ENCODE results near the gene NCKAP5. TPM values are rescaled to one million over a fixed set of nuclear protein-coding genes. Genes with fewer than 3 reads are reported as not detected.
A peak's percentile ranks its signal among the peaks of the same experiment; 100 is the strongest.

NCKAP5 gene
- total RNA-seq, 3 donors from 2014 or later = 1.9 to 6.3 (median 2.3) TPM

DNA sequence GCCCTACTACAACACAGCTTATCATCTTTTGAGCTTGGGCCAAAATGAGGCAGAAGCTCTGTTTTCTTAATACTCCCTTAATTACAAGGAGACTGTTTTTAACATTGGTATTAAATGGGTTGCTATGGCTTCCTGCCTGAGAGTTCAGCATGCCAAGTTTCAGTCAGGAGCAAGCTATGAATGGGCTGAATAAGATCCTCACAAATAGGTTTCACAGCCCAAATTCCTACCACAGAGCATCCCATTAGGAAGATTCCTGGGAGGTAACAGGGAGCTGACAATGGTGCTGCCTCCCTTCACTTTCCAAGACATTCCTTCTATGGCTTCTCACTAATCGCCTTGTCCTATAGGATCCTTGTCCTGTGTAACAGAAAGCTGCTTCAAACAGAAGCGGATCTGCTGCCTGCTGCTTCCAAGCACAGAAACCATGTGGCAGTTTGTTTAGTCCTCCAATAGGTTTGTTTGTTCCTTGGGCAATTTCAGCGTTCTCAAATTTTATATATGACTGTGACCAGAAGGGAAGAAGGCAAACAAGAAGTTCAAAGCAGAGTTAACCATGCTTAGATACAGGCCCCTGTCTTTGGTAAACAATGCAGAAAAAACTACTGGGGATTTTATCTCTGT, 70.9 kb downstream of the NCKAP5 start:
- Histone ChIP-seq H3K9me3 (no peaks in the 10 kb centered on the region), H3K36me3 (ENCODE audit: low read depth) (no peaks in the 10 kb centered on the region), H3K4me3 (no peak overlapping the region), H3K4me1 (ENCODE audit: low read depth) (peaks cover 15% of the 10 kb centered on the region)
- intact Hi-C loops (cut with DNase I, micrococcal nuclease) = no loop called here
- TF ChIP-seq, protein P1, sequence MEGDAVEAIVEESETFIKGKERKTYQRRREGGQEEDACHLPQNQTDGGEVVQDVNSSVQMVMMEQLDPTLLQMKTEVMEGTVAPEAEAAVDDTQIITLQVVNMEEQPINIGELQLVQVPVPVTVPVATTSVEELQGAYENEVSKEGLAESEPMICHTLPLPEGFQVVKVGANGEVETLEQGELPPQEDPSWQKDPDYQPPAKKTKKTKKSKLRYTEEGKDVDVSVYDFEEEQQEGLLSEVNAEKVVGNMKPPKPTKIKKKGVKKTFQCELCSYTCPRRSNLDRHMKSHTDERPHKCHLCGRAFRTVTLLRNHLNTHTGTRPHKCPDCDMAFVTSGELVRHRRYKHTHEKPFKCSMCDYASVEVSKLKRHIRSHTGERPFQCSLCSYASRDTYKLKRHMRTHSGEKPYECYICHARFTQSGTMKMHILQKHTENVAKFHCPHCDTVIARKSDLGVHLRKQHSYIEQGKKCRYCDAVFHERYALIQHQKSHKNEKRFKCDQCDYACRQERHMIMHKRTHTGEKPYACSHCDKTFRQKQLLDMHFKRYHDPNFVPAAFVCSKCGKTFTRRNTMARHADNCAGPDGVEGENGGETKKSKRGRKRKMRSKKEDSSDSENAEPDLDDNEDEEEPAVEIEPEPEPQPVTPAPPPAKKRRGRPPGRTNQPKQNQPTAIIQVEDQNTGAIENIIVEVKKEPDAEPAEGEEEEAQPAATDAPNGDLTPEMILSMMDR (IDR thresholded peaks at IDR 0.05) = no peak
- ATAC-seq (peak; percentile 6), DNase-seq (no peak)

- no peak overlapping the region for H3K4me3 ChIP-seq
- peaks cover 15% of the 10 kb centered on the region for H3K4me1 ChIP-seq (ENCODE audit: low read depth)
- DNase-seq (no peak), ATAC-seq (no peak)
- TF ChIP-seq, protein P1 (IDR thresholded peaks at IDR 0.05) = no peak
- no peaks in the 10 kb centered on the region for H3K36me3 ChIP-seq (ENCODE audit: low read depth)
- intact Hi-C loops (cut with DNase I, micrococcal nuclease) = no loop called here
- no peaks in the 10 kb centered on the region for H3K9me3 ChIP-seq
Observed at GRCh38 chr2:133496501-133497269, 71.6 kb downstream of the NCKAP5 start.

DNA sequence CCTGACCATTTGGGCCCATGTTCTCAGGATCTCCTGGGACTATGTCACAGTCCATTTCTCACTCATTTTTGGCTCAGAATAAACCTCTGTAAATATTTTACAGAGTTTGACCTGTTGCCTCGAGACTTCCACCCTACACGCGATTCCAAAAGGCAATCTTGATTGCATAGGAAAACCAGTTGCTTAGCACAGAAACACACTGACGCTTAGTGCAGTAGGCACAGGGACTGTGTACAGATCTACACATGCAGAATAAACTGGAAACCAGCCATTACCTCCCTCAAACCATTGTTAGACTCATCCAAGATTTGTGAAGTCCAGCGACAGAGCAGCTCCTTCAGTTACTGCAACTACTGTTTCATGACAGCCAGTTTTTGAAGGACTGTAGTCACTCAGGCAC, 73.0 kb downstream of the NCKAP5 start:
- Histone ChIP-seq H3K4me1 (ENCODE audit: low read depth) (peaks cover 15% of the 10 kb centered on the region), H3K9me3 (no peaks in the 10 kb centered on the region), H3K36me3 (ENCODE audit: low read depth) (no peaks in the 10 kb centered on the region), H3K4me3 (no peak overlapping the region)
- TF ChIP-seq, protein P1 (IDR thresholded peaks at IDR 0.05) = no peak
- intact Hi-C loops (cut with DNase I, micrococcal nuclease) = no loop called here
- ATAC-seq = peak; percentile 59
- peak in 1 of 3 donors; percentile 31 for DNase-seq

DNA sequence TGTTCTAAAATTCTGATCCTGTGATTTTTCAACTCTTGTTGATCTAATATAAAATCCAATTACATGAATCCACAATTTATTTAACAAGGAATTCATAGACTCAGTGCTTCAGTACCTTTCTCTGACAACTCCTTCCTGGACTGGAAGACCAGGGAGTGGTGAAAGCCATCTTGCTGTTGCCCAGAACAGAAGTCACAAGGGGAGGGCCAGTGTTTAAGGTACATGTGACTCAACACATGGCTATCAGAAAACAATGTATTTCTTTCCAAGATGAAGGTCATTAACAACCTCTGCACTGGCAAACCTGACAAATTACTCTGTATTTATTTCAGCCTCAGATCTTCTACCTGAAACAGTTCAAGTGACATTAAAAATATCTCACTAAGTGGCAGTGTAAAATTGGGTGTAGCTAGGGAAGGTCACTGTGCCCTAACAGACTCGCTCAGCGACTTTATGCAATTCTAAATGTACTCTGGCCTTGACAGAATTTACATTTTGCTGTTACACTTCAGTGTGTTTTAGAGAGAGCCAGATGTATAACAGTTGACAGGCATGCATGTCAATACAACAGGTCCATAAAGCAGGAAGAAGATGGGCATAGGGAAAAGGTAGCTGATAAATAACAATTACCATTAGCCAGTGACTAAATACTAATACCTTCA, 75.4 kb downstream of the NCKAP5 start:
- Histone ChIP-seq H3K4me3 (no peak overlapping the region), H3K9me3 (no peaks in the 10 kb centered on the region), H3K4me1 (ENCODE audit: low read depth) (peaks cover 12% of the 10 kb centered on the region), H3K36me3 (ENCODE audit: low read depth) (no peaks in the 10 kb centered on the region)
- peak; percentile 67 for ATAC-seq
- intact Hi-C loops (cut with DNase I, micrococcal nuclease) = no loop called here
- DNase-seq = peak in 1 of 3 donors; percentile 20
- TF ChIP-seq, protein P1 (IDR thresholded peaks at IDR 0.05) = no peak

- Histone ChIP-seq H3K36me3 (ENCODE audit: low read depth) (no peaks in the 10 kb centered on the region), H3K9me3 (no peaks in the 10 kb centered on the region), H3K4me3 (no peak overlapping the region), H3K4me1 (ENCODE audit: low read depth) (peaks cover 7% of the 10 kb centered on the region)
- DNase-seq = peak in 1 of 3 donors; percentile 38
- ATAC-seq = peak; percentile 51
- TF ChIP-seq, protein P1 (IDR thresholded peaks at IDR 0.05) = no peak
- intact Hi-C loops (cut with DNase I, micrococcal nuclease) = no loop called here
Observed at GRCh38 chr2:133490411-133490980, 77.8 kb downstream of the NCKAP5 start.
